ENCODE results near the gene TMEM8B.

TMEM8B gene

DNA sequence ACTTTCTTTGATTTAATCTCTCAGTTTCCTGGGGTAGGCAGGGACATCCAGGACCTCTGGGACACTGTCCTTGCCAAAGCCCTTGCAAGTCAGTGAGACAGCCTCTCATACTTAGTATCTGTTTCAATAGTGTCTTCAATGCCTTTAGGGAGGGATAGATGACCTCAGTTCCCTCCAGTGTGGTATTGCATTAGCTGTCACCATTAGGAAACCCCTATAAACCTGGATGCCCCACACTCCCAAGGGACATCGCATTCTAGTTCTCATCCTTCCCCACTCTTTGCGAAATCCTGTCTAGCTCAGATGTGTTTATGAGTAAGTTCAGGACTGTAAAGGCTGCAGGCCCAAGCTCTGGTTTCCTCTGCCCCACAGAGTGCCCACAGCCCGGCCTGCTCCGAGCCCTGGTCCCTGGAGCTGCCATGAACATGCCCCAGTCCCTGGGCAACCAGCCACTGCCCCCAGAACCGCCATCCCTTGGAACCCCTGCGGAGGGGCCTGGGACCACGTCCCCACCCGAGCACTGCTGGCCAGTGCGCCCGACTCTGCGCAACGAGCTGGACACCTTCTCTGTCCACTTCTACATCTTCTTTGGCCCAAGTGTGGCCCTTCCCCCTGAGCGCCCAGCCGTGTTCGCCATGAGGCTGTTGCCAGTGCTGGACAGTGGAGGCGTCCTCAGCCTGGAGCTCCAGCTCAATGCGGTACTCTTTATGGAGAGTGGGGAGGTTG is 13.2 kb downstream of the TMEM8B start:
- no peak for FAIRE-seq

DNA sequence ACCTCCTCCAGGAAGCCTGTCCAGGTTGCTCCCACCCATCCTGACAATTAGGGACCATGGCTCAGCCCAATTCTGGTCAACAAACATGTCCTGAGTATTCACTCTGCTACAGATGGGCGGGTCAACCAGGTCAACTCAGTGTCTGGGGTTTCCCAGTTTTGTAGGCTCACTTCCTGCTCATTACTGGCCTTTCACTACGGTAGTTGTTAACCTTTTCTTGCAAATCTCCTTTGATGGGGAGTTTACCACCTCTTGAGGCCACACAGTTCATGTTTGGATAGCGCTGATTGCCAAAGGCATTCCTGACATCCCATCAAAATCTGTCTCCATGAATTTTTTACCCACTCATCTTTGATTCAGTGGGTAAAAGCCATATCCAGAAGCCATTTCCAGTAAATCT is 13.8 kb downstream of the TMEM8B start:
- no peak for FAIRE-seq

DNA sequence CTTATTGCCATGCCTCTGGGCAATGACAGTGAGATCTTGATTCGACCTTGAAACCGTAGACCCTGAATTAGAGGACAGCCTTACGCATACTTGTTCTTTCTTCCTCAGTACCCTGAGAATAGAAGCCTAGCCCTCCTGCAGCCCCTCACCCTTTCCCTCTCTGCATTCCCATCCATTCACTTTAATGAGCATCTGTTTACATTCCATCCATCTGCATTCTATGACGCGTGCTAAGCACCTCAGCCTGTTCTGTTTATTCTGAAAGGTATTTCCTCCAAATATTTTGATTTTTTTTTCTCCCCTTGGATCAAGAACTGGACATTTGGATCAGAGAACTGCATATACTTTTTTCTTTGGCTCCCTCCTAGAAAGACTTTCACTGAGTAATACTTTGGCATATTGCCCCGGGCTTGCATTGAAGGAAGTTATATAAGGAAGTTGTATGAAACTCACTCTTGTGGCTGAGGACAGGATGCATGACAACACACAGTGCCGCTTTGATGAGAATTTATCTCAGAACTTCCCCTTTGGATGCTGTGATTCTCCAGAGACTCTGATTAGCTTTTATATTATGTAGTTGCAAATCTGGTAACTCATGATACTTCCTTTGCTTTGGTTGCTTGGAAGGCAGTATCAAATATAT is 15.7 kb downstream of the TMEM8B start:
- peak; percentile 48 for FAIRE-seq

DNA sequence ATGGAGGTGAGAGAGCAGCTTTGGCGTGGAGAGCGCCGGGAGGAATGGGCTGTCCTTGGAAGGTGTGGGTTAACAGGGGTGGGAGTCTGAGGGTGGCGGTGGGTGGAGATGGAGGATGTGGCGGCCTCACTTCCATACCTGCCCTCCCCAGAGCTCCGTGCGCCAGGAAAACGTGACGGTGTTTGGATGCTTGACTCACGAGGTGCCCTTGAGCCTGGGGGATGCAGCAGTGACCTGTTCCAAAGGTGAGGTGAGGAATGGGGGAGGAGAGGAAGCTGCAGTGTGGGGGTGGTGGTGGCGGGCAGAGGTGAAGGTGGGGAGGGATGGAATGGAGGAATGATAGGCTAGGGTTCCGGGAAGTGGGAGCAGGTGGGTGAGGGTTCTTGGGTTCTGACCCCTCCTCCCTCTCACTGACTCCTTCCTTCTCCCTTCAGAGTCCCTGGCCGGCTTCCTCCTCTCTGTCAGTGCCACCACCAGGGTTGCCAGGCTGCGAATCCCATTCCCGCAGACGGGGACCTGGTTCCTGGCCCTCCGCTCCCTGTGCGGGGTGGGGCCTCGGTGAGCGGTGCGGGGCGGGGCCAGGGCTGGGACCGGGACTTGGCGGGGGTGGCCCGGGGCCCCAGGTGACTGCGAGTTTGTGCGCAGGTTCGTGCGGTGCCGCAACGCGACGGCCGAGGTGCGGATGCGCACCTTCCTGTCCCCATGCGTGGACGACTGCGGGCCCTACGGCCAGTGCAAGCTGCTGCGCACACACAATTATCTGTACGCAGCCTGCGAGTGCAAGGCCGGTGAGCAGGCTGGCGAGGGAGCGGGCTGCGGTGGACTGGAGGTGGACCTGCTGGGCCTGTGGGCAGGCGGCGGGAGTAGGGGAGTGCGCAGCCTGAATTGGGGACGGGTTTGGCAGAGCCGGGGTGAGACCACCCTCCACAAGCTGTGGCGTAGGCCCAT is 17.1 kb downstream of the TMEM8B start:
- no peak for FAIRE-seq

DNA sequence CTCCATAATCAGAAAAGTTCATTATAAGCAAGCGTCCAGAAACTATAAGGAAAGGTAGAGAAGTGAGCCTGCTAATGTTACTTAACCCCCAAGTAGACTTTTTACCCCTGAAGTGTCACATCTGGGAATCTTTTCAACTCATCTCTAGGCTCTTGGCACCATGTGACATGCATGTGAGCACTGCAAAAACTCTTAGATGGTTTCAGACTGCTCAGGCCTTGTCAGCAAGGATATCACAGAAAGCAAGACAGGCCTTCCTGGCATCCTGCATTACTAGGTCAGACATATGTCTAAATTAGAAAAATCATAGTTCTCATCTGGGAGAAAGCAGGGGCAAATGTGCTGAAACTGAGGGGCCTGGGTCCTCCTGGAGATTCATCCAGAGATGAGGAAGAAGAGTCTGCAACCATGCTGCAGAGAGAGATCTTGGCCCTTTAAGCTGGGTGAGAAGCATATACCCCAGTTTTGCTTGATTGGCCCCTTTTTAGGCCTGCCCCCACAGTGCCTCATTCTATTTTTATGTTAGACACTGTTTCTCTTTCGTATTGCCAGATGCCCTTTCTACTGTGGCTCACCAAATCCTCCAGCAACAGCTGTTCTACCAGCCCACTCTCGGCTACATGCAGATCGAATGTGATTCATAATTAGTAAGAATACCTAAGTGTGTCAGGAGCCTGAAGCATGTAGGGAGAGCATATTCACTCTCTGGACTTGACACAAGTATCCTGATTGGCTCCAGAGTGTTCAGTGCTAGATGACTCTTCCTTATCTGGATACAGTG is 19.0 kb downstream of the TMEM8B start:
- FAIRE-seq, result no peak

DNA sequence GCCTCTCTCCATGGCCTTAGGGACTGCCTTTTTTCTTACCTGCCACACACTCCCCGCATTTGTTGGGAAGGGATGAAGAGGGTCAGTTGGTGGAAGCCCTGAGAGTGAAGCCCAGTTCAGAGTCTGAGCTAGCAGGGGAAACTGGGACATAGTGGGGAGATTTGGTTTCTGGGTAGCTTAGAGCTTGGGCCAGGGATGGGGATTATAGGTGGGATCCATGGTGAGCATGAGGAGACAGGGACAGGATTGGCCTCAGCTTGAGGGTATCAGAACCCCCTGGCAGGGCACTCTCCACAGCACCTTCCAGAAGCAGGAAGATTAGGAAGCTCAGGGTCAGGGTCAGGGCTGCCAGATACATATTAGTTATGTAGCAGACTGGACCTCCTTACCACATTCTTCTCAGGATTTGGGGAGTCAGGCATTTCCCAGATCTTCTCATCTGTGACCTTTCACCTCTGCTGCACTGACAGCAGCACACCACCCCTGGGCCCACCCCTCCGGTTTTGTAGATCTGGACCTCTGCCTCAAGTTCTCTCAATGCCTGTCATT is 23.3 kb downstream of the TMEM8B start:
- no peak for FAIRE-seq

DNA sequence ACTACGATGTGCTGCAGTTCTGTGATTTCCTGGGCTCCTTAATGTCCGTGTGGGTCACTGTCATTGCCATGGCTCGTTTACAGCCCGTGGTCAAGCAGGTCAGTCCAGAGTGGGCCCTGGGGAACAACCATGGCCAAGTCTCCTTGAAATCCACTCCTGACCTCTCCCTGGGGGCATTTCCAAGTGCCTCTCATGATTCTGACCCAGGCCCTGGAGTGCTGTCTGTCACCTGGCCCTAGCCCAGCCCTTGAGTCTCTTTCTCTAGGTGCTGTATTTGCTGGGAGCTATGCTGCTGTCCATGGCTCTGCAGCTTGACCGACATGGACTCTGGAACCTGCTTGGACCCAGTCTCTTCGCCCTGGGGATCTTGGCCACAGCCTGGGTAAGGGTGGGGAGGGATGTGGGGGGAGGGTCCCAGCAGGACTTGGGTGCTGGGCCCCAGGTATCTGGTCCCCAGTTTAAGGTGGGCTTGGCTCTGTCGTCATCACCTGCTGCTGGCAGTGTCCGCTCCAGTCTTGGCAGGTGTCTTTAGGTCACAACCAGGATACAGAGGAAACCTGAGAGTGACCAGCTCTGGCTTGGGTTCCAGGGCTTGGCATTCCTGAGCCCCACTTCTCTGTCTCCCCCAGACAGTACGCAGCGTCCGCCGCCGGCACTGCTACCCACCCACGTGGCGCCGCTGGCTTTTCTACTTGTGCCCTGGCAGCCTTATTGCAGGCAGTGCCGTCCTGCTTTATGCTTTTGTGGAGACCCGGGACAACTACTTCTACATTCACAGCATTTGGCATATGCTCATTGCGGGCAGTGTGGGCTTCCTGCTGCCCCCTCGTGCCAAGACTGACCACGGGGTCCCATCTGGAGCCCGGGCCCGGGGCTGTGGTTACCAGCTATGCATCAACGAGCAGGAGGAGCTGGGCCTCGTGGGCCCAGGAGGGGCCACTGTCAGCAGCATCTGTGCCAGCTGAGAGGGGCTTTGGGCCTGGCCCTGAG is 24.1 kb downstream of the TMEM8B start:
- no peak for FAIRE-seq

DNA sequence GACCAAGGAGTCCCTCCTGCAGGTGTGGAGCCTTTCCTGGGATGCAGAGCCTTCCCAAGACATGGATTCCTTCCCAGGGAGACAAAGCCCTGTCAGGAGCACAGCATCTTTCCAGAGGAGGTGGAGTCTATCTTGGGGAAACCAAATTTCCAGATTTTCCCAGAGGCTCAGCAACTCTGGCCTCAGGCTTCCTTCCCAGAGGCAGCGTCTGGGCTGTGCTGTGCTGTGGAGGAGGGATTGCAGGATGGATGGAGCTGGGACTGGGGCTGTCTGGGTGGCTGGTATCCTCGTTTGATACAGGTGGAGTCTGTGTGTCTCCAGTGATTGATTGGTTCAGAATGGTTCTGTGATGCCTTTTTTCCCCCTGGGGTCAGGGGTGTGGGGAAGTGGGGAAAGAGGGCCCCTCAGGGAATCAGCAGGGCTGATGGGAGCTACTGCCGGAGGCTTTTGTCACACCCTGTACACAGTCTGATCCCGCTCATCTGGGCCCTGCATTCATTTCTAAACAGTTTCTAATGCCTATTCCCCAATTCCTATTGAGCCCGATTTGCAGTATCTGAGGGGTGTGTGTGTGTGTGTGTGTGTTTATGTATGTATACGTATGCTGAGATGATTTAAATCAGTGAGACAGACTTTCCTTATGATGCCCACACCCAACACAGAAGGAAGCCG is 25.2 kb downstream of the TMEM8B start:
- FAIRE-seq, result no peak

DNA sequence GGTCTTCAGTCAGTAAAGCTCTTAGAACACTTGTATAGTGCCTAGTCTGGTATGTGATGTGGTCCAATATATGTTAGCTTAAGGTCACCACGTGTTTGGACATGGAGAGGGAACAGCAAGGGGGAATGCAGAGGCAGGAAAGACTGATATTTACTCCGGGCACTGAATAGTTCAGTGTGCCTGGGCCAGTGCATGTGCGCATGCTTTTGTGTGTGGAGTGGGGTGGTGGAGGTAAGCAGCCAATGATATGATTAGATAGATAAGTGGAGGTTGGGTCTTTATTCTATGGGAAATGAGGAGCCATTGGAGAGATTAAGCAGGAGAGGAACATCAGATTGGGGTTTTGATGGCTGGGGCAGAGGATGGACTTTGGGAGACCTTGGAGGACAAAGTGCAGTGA is 27.2 kb downstream of the TMEM8B start:
- no peak for FAIRE-seq

DNA sequence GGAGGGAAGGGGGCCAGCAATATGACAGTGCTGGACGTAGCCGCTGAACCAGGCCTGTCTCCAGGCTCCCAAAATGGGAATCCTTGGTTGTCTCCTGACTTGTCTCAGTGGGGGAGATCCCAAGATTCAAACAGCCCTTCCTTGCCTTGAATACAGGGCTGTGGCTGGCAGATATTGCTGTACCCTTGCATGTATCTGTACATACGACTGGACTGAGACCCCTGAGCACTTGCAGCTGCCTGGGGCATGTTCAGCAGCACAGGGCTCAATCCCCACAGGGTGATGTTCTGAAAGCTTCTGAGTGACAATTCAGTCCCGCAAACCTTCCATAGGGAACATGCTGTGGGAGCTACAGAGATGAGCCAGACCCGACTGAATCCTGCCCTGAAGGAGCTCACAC is 27.9 kb downstream of the TMEM8B start:
- FAIRE-seq, result no peak

DNA sequence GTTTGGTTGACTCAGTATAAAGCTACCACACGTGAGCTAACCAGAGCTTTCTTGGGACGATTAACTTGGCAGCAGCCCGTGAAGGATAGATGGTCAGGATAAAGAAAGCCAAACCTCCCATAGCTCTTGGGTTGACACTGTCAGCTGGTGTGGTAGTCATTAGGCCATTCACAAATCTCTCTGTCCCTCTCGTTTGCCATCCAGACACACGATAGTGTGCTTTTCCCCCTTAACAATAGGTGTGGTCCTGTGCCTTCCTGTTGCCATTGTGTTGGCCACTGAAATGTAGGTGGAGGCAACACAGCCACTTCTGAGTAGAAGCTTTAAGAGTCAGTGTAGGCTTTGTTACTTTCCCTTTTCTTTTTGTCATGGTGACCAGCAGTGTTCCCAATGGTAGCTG is 29.4 kb downstream of the TMEM8B start:
- no peak for FAIRE-seq

DNA sequence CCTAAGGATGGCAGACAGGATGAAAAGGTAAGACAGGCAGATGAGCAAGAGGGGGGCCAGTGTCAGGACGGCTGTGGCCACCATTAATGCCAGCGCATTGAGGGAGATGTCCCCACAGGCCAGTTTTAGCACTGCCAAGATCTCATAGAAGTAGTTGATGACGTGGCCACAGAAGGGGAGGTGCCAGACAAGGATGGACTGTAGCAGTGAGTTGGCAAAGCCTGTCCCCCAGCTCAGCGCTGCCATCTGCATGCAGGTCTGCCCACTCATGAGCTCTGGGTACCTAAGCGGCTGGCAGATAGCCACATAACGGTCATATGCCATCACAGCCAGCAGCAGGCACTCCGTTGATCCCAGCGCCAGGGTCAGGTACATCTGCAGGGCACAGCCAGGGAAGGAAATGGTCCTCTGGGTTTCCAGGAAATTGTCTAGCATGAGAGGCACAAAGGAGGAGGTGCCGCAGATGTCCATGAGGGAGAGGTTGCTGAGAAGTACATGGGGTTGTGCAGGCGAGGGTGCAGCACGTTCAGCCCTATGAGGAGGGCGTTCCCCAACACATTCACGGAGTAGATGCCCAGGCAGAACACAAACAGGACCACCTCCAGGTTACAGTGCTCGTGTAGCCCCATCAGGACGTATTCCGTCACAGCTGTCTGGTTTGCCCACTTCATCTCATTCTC is 30.4 kb downstream of the TMEM8B start:
- no peak for FAIRE-seq

DNA sequence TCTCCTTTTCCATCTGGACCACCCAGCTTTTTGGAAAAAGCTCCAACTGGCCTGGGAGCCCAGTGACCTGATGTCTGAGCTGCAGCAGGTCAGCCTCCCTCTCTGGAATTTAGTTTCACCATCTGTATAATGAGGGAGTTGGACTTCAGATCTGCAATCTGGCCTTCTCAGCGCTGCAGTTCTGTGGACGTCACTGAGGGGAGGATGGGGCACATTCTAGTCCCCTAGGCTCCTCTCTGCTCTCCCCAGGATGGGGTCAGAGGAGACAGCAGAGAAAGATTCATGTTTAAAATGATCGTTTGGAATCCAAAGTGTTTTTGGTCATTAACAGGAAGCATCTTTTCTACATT is 30.9 kb downstream of the TMEM8B start:
- peak; percentile 96 for FAIRE-seq

DNA sequence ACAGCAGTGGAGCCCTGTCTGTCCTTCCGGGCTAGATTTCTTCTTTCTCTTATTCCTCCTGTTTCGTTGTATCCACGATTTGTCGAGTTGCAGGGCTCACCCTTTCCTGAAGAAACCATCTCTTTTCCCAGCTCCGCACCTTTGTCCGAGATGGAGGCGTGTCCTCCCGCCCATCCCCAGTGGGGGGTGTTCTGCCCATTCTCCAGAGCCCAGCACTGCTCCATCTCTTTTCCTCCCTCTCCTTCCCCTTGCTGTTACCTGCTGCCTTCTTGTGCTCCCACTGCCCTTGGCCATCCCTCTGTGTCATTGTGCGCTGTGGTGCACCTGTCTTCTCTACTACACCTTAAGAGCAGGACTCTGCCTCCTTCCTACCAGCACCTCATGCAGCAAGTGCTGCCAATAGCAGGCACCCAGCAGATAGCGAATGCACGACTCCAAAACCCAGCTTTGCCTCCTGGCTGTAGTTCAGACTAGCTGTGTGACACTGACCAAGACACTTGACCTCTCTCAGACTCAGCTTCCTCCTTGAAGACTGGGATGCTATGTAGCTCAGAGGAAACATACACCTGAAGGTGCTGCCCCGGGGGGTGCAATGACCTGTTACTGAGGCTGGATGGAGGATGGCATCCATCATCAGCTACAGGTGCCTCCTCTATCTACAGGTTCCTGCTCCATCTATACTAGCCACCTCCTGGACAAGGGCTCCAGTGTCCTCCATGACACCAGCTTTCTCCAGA is 32.3 kb downstream of the TMEM8B start:
- FAIRE-seq, result no peak

DNA sequence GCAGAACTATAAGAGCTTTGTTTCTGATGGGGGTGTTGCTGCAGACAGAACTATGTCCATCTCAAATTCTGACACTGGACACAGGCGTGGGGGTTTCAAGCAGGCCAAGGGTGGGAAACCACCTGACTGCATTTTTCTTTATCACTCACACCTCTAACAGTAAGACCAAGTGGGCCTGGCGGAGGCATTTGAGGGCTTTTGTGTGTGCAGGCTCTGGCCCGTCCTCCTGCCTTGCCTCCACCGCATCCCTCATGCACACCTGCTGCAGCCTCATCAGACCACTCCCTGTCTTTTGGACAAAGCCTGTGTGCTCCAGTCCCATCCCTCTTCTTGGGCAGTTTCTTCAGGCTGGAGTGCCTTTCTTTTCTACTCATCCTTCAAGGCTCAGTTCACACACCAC is 33.3 kb downstream of the TMEM8B start:
- FAIRE-seq, result no peak

DNA sequence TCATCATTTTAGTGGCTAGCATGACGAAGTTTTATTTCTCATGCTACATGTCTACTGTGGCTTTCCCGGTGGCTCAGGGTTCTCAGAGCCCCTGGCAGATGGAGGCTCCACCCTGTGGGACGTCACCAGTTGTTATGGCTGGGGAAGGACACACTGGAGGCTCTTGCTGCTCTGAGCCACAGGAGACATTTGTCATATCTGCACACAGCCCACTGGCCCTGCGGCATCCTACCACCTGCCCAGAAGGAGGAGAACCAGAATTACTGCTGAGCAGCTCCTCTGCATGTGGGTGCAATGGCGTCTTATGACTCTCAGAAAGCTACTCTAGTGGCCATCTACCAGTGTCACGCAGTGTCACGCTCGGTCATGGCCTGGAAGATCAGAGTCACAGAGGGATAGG is 34.6 kb downstream of the TMEM8B start:
- no peak for FAIRE-seq

DNA sequence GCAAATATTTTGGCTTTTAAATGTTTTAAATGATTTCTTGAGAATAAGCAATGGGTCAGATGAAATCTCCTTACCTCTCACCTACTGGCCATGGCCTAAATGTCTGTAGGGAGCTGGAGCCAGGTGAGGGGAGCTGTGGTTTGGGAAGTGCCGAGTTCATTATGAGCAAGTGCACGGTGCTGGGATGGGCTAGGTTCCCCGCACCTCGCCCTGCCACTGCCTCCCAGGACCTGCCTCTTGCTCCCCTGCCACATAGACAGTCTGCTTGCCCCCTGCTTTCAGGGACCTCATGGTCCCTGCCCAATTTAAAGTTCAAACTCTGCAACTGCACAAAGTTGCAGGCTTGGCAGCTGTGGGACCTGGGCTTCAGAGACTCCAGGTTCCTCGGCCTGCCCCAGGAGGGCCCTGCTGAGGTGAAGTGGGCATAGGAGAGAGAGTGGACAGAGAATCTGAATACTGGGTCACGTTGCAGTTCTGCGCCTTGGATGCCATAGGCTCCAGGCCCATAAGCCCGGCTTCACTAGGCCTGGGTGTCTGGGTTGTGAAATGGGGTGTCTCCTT is 35.7 kb downstream of the TMEM8B start:
- FAIRE-seq, result no peak

DNA sequence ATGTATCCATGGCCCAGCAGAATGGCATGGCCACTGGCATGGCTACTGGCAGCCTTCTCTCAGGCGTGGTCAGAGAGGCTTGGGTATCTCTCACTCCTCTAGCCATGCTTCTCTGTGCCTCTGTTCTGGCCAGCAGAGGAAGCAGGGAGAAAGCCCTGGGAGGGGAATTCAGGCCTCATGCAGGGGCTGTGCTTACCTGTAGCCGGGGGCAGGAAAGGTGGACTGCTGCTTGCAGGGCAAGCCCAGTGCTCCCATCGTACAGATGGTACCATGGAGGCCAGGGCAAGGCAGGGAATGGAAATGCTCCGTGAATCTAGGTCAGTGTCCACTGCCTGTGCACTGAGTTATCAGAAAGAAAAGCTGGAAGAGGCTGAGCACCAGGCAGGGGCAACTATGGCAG is 38.5 kb downstream of the TMEM8B start:
- no peak for FAIRE-seq

DNA sequence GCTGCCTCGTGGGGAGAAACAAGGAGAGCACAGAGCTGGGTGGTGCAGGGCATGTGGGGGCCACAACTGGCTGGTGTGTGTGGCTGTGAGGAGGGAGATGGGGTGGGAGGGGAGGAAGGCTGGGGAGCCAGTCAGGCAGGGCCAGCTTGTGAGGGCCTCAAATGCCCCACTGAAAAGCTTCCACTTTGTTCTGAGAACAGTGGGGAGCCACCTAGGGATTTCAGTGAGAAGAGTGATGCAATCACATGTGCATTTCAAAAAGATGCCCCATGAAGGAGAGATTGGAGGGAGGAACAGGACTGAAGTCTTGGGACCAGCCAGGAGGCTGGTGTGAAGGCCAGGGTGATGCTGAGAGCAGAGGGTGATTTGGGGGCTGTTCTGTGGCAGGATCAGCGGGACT is 39.9 kb downstream of the TMEM8B start:
- no peak for FAIRE-seq

Data from endometrium (tissue), 2 donors.